GM19397 (cell line): ENCODE results near the gene KLRF2.

ENCODE experiments used
- ATAC-seq: cut with Tn5 transposase; IDR thresholded peaks from one replicate; pipeline ENCODE4 v1.9.1; 2021; ENCODE audit warnings: mild to moderate bottlenecking, moderate library complexity; ENCODE audit not compliant: unreplicated experiment

Gene KLRF2

GRCh38 chr12:9883175-9883574 lies 1.9 kb downstream of the KLRF2 start:
- ATAC-seq = no peak

GRCh38 chr12:9888665-9889273 lies 7.5 kb downstream of the KLRF2 start:
- ATAC-seq = no peak

GRCh38 chr12:9895215-9895971 lies 14.1 kb downstream of the KLRF2 start:
- ATAC-seq = no peak

- ATAC-seq = no peak
Measured at GRCh38 chr12:9897535-9897934, 16.2 kb downstream of the KLRF2 start.

GRCh38 chr12:9899209-9899608 lies 17.9 kb downstream of the KLRF2 start:
- no peak for ATAC-seq

GRCh38 chr12:9900930-9901329 lies 19.6 kb downstream of the KLRF2 start:
- ATAC-seq = no peak

- no peak for ATAC-seq
Measured at GRCh38 chr12:9902539-9903228, 21.4 kb downstream of the KLRF2 start.

GRCh38 chr12:9906873-9907272 lies 25.6 kb downstream of the KLRF2 start:
- ATAC-seq = no peak

- ATAC-seq = no peak
Measured at GRCh38 chr12:9907769-9908168, 26.5 kb downstream of the KLRF2 start.

GRCh38 chr12:9908350-9908749 lies 27.1 kb downstream of the KLRF2 start:
- no peak for ATAC-seq

- ATAC-seq = no peak
Measured at GRCh38 chr12:9909724-9910123, 28.4 kb downstream of the KLRF2 start.

- no peak for ATAC-seq
Measured at GRCh38 chr12:9910716-9911421, 29.6 kb downstream of the KLRF2 start.

GRCh38 chr12:9911708-9912107 lies 30.4 kb downstream of the KLRF2 start:
- ATAC-seq = no peak

- ATAC-seq = no peak
Measured at GRCh38 chr12:9919443-9919842, 38.2 kb downstream of the KLRF2 start.

- no peak for ATAC-seq
Measured at GRCh38 chr12:9920451-9920850, 39.2 kb downstream of the KLRF2 start.

GRCh38 chr12:9922429-9922828 lies 41.1 kb downstream of the KLRF2 start:
- no peak for ATAC-seq

- ATAC-seq = no peak
Measured at GRCh38 chr12:9925705-9926393, 44.6 kb downstream of the KLRF2 start.

- ATAC-seq = no peak
Measured at GRCh38 chr12:9926876-9927275, 45.6 kb downstream of the KLRF2 start.

- ATAC-seq = no peak
Measured at GRCh38 chr12:9928607-9929006, 47.3 kb downstream of the KLRF2 start.

- ATAC-seq = no peak
Measured at GRCh38 chr12:9931245-9931644, 50.0 kb downstream of the KLRF2 start.

GRCh38 chr12:9932270-9932669 lies 51.0 kb downstream of the KLRF2 start, which contains the start of gene CLEC2A:
Gene CLEC2A, minus strand, starts transcription at chr12:9932370. Its CDS starts 41 bp downstream, at chr12:9932329.
- no peak for ATAC-seq
